Measurements from ENCODE around the gene XPR1. TPM values are rescaled to one million over a fixed set of nuclear protein-coding genes. Genes with fewer than 3 reads are reported as not detected.

XPR1 gene
- total and polyA plus RNA-seq, 3 donors from 2014 or later: 34.8 to 76.2 (median 71.8) TPM

GRCh38 chr1:180919183-180919700, 287.4 kb downstream of the XPR1 start:
- Histone ChIP-seq H3K4me1 (no peaks in the 10 kb centered on the region), H3K9me3 (no peaks in the 10 kb centered on the region), H3K27me3 (no peaks in the 10 kb centered on the region), H3K4me3 (no peak overlapping the region), H3K36me3 (ENCODE audit: low read depth, missing control alignments) (no peaks in the 10 kb centered on the region), H3K27ac (no peak overlapping the region)
- intact Hi-C loops (cut with DNase I; ENCODE audit: low total_unique reads): no loop called here
- no peak for DNase-seq
- WGBS, 2 donors: 79 to 84% methylated on average over 9 of the region's 9 CpGs
- TF ChIP-seq CTCF (IDR thresholded peaks at IDR 0.05) (no peak), POLR2A (IDR thresholded peaks at IDR 0.05) (no peak)

- no peak for DNase-seq
- Histone ChIP-seq H3K9me3 (no peaks in the 10 kb centered on the region), H3K27me3 (no peaks in the 10 kb centered on the region), H3K36me3 (ENCODE audit: low read depth, missing control alignments) (no peaks in the 10 kb centered on the region), H3K4me1 (peaks cover under 1% of the 10 kb centered on the region), H3K4me3 (no peak overlapping the region), H3K27ac (no peak overlapping the region)
- intact Hi-C loops (cut with DNase I; ENCODE audit: low total_unique reads): no loop called here
- WGBS, 2 donors: 90 to 97% methylated on average over 7 of the region's 7 CpGs
- TF ChIP-seq POLR2A (IDR thresholded peaks at IDR 0.05) (no peak), CTCF (IDR thresholded peaks at IDR 0.05) (no peak)
Observed at GRCh38 chr1:180920193-180920592, 288.4 kb downstream of the XPR1 start.

- H3K4me3 ChIP-seq: no peak overlapping the region
- H3K9me3 ChIP-seq: no peaks in the 10 kb centered on the region
- TF ChIP-seq POLR2A (IDR thresholded peaks at IDR 0.05): no peak
- intact Hi-C loops (cut with DNase I; ENCODE audit: low total_unique reads): no loop called here
- H3K36me3 ChIP-seq (ENCODE audit: low read depth, missing control alignments): no peaks in the 10 kb centered on the region
- H3K27me3 ChIP-seq: no peaks in the 10 kb centered on the region
- H3K27ac ChIP-seq: no peak overlapping the region
- DNase-seq: no peak
- 89 to 95% methylated on average over 7 to 8 of the region's 8 CpGs for WGBS, 2 donors
- peaks cover 6% of the 10 kb centered on the region for H3K4me1 ChIP-seq
Observed at GRCh38 chr1:180920702-180921101, 288.9 kb downstream of the XPR1 start.

GRCh38 chr1:180921386-180921785, 289.6 kb downstream of the XPR1 start:
- H3K27ac ChIP-seq: no peak overlapping the region
- H3K36me3 ChIP-seq (ENCODE audit: low read depth, missing control alignments): no peaks in the 10 kb centered on the region
- TF ChIP-seq POLR2A (IDR thresholded peaks at IDR 0.05) (no peak), CTCF (IDR thresholded peaks at IDR 0.05) (no peak)
- no peak for DNase-seq
- H3K4me1 ChIP-seq: peaks cover 11% of the 10 kb centered on the region
- intact Hi-C loops (cut with DNase I; ENCODE audit: low total_unique reads): no loop called here
- no peaks in the 10 kb centered on the region for H3K27me3 ChIP-seq
- no peaks in the 10 kb centered on the region for H3K9me3 ChIP-seq
- no peak overlapping the region for H3K4me3 ChIP-seq
- WGBS, 2 donors: 83 to 93% methylated on average over 3 to 6 of the region's 6 CpGs

GRCh38 chr1:180921891-180922630, 290.2 kb downstream of the XPR1 start:
- no peaks in the 10 kb centered on the region for H3K27me3 ChIP-seq
- 86 to 94% methylated on average over 12 to 21 of the region's 21 CpGs for WGBS, 2 donors
- H3K4me3 ChIP-seq: no peak overlapping the region
- TF ChIP-seq CTCF (IDR thresholded peaks at IDR 0.05): no peak
- TF ChIP-seq POLR2A (IDR thresholded peaks at IDR 0.05): no peak
- DNase-seq: no peak
- peaks cover 18% of the 10 kb centered on the region for H3K4me1 ChIP-seq
- no peaks in the 10 kb centered on the region for H3K9me3 ChIP-seq
- H3K36me3 ChIP-seq (ENCODE audit: low read depth, missing control alignments): no peaks in the 10 kb centered on the region
- intact Hi-C loops (cut with DNase I; ENCODE audit: low total_unique reads): no loop called here
- H3K27ac ChIP-seq: no peak overlapping the region
